H1 (cell line): ENCODE data around the gene SPDYE1. TPM values are rescaled to one million over a fixed set of nuclear protein-coding genes. Genes with fewer than 3 reads are reported as not detected.
"Not testable (repeated sequence)": the region's sequence is repeated elsewhere in the genome, so short reads cannot be mapped to it uniquely, and the experiment has no call there.

ENCODE experiments used
- CTCF ChIA-PET: fragments of 300-600 bp; sonication (Branson Sonifier 250); formaldehyde crosslinking; loops from one replicate; lab custom pipeline; 2021; ENCODE audit not compliant: partially characterized antibody; lab: Charles Lee
- POLR2A ChIA-PET: fragments of 300-600 bp; sonication (Branson Sonifier 250); formaldehyde crosslinking; loops from one replicate; lab custom pipeline; 2021; ENCODE audit warnings: inconsistent platforms; ENCODE audit not compliant: partially characterized antibody; lab: Charles Lee
- DNase-seq, 2 experiments: peaks; one replicate each; pipeline versions ENCODE4 v3.0.0 to v3.0.0-alpha.2; 2010 to 2022; ENCODE audit warnings: low spot score in 2 of 2, low read depth in 1 of 2, mixed read lengths in 1 of 2
- FAIRE-seq: peaks from 2 replicates; lab custom pipeline; 2011; peaks lifted over from hg19 to GRCh38; lab: Jason Lieb, UNC
- H2AFZ ChIP-seq: 2 replicates; pipeline ENCODE4 v1.8.1; 2012; ENCODE audit warnings: low read length, inconsistent platforms
- H2AK5ac ChIP-seq: 2 replicates; pipeline ENCODE4 v1.6.1; 2013; ENCODE audit warnings: low read depth, low read length
- H2BK120ac ChIP-seq: replicated peaks from 2 replicates; pipeline ENCODE3; 2013; ENCODE audit warnings: low read depth, low read length, inconsistent platforms
- H2BK12ac ChIP-seq: 2 replicates; pipeline ENCODE4 v1.6.1; 2013; ENCODE audit warnings: low read depth, low read length
- H2BK15ac ChIP-seq: 2 replicates; pipeline ENCODE4 v1.6.1; 2013; ENCODE audit warnings: low read length
- H2BK20ac ChIP-seq: 2 replicates; pipeline ENCODE4 v1.6.1; 2013; ENCODE audit warnings: low read length
- H2BK5ac ChIP-seq: 2 replicates; pipeline ENCODE4 v1.6.1; 2013; ENCODE audit warnings: low read depth, low read length
- H3K14ac ChIP-seq: 2 replicates; pipeline ENCODE4 v1.6.1; 2013; ENCODE audit warnings: inconsistent platforms; ENCODE audit not compliant: insufficient read length
- H3K18ac ChIP-seq: 2 replicates; pipeline ENCODE4 v1.6.1; 2013; ENCODE audit warnings: low read length; ENCODE audit errors: extremely low read depth
- H3K23ac ChIP-seq: 2 replicates; pipeline ENCODE4 v1.6.1; 2013; ENCODE audit warnings: inconsistent platforms; ENCODE audit not compliant: insufficient read length
- H3K23me2 ChIP-seq: 2 replicates; pipeline ENCODE4 v1.6.1; 2013; ENCODE audit warnings: low read depth, low read length
- H3K27ac ChIP-seq: 2 replicates; pipeline ENCODE4 v1.6.1; 2011; ENCODE audit warnings: low read depth, low read length, inconsistent platforms
- H3K27me3 ChIP-seq, 4 experiments: replicated peaks in 1 of 4; 1 replicate in 1 of 4; 2 replicates in 3 of 4; pipeline versions ENCODE4 v1.6.1 to v1.8.1; 2011 to 2013; ENCODE audit warnings: low read length in 3 of 4, mild to moderate bottlenecking in 3 of 4, inconsistent platforms in 2 of 4, mixed read lengths in 2 of 4, moderate library complexity in 1 of 4; ENCODE audit not compliant: control insufficient read depth in 3 of 4, insufficient read depth in 3 of 4; ENCODE audit errors: extremely low read depth in 1 of 4
- H3K36me3 ChIP-seq, 4 experiments: 2 replicates each; pipeline versions ENCODE4 v1.6.1 to v1.8.1; 2011 to 2013; ENCODE audit warnings: mild to moderate bottlenecking in 4 of 4, low read length in 3 of 4, moderate library complexity in 2 of 4, control low read depth in 1 of 4, inconsistent platforms in 1 of 4; ENCODE audit not compliant: insufficient read depth in 4 of 4, control insufficient read depth in 2 of 4
- H3K4ac ChIP-seq: replicated peaks from 2 replicates; pipeline ENCODE3; 2013; ENCODE audit warnings: low read length, low read depth, mixed read lengths, inconsistent platforms; ENCODE audit not compliant: insufficient read length
- H3K4me1 ChIP-seq, 4 experiments: replicated peaks in 1 of 4; 1 replicate in 1 of 4; 2 replicates in 3 of 4; pipeline versions ENCODE4 v1.6.1 to v1.8.1; 2011 to 2013; ENCODE audit warnings: low read length in 3 of 4, inconsistent platforms in 2 of 4, mixed read lengths in 1 of 4; ENCODE audit not compliant: insufficient read depth in 4 of 4, control insufficient read depth in 3 of 4
- H3K4me2 ChIP-seq, 2 experiments: 2 replicates each; pipeline versions ENCODE4 v1.6.1 to v1.8.1; 2011 to 2013; ENCODE audit warnings: low read depth in 2 of 2, low read length in 2 of 2, control low read depth in 1 of 2, inconsistent platforms in 1 of 2, mild to moderate bottlenecking in 1 of 2; ENCODE audit not compliant: insufficient read depth in 1 of 2
- H3K4me3 ChIP-seq, 4 experiments: fragments of 200-600, 300-600 bp in 1 of 4; sonication (generic), shearing (Covaris generic), sonication (Bioruptor Twin) in 1 of 4; 2 replicates each; pipeline versions ENCODE4 v1.5.1 to v1.8.1; 2011 to 2016; ENCODE audit warnings: low read length in 4 of 4, low read depth in 3 of 4, control low read depth in 2 of 4, inconsistent platforms in 2 of 4, mild to moderate bottlenecking in 2 of 4, mixed read lengths in 1 of 4, moderate library complexity in 1 of 4; ENCODE audit not compliant: insufficient read depth in 2 of 4; ENCODE audit errors: extremely low read depth in 1 of 4
- H3K56ac ChIP-seq: replicated peaks from 2 replicates; pipeline ENCODE3; 2013; ENCODE audit warnings: low read depth, mild to moderate bottlenecking, mixed read lengths, low read length, inconsistent platforms; ENCODE audit not compliant: insufficient read length
- H3K79me1 ChIP-seq: 2 replicates; pipeline ENCODE4 v1.6.1; 2013; ENCODE audit warnings: low read depth, low read length, control low read depth
- H3K79me2 ChIP-seq, 2 experiments: 2 replicates each; pipeline versions ENCODE4 v1.6.1 to v1.8.1; 2012 to 2013; ENCODE audit warnings: low read length in 2 of 2, mild to moderate bottlenecking in 2 of 2, inconsistent platforms in 1 of 2; ENCODE audit not compliant: insufficient read depth in 2 of 2, control insufficient read depth in 1 of 2
- H3K9ac ChIP-seq, 4 experiments: replicated peaks in 1 of 4; 1 replicate in 1 of 4; 2 replicates in 3 of 4; pipeline versions ENCODE4 v1.6.1 to v1.8.1; 2011 to 2013; ENCODE audit warnings: low read depth in 3 of 4, low read length in 3 of 4, control low read depth in 2 of 4, mild to moderate bottlenecking in 2 of 4, moderate library complexity in 2 of 4, inconsistent platforms in 1 of 4; ENCODE audit errors: extremely low read depth in 1 of 4
- H3K9me3 ChIP-seq, 2 experiments: 2 replicates each; pipeline versions ENCODE4 v1.6.1 to v1.8.1; 2012 to 2013; ENCODE audit warnings: mild to moderate bottlenecking in 2 of 2, moderate library complexity in 2 of 2, control low read depth in 1 of 2, inconsistent platforms in 1 of 2, low read depth in 1 of 2, low read length in 1 of 2, mixed read lengths in 1 of 2; ENCODE audit not compliant: insufficient read depth in 2 of 2
- H4K20me1 ChIP-seq, 2 experiments: replicated peaks in 1 of 2; 2 replicates each; pipeline versions ENCODE3 to v1.8.1; 2011 to 2013; ENCODE audit warnings: inconsistent platforms in 2 of 2, low read length in 2 of 2, mild to moderate bottlenecking in 1 of 2; ENCODE audit not compliant: insufficient read depth in 2 of 2, control insufficient read depth in 1 of 2
- H4K5ac ChIP-seq: 2 replicates; pipeline ENCODE4 v1.6.1; 2013; ENCODE audit warnings: low read length, low read depth, mixed read lengths, inconsistent platforms; ENCODE audit not compliant: insufficient read length
- H4K8ac ChIP-seq: 2 replicates; pipeline ENCODE4 v1.8.0; 2013; ENCODE audit warnings: mild to moderate bottlenecking, moderate library complexity, low read length, inconsistent platforms; ENCODE audit not compliant: insufficient read depth; ENCODE audit errors: extremely low read depth
- H4K91ac ChIP-seq: replicated peaks from 2 replicates; pipeline ENCODE3; 2013; ENCODE audit warnings: low read length, mixed read lengths, inconsistent platforms; ENCODE audit not compliant: insufficient read length
- WGBS, 2 experiments: shearing (Covaris generic) in 1 of 2; methylation state at CpG; one replicate each; pipeline versions ENCODE4 v1.1.6 to v1.1.7; 2013 to 2015; ENCODE audit warnings: low lambda C conversion rate in 2 of 2, mixed read lengths in 2 of 2, inconsistent platforms in 1 of 2, low coverage in 1 of 2, missing lambda C conversion rate in 1 of 2; ENCODE audit not compliant: insufficient replicate concordance in 2 of 2, insufficient coverage in 1 of 2, insufficient read length in 1 of 2; ENCODE audit errors: extremely low coverage in 1 of 2, missing lambda C conversion rate in 1 of 2; 5-methylcytosine and 5-hydroxymethylcytosine counted together
- polyA plus RNA-seq, 7 experiments: library from polyadenylated mRNA; depleted of rRNA in 3 of 7; stranded (reverse) in 5 of 7; unstranded in 2 of 7; fragments of >200 nt in 5 of 7; fragments of 200-250 nt in 2 of 7; gene quantifications; 1 replicate in 5 of 7; 2 replicates in 1 of 7; 4 replicates in 1 of 7; pipeline versions ENCODE4 v1.2.1 to v1.2.3, GENCODE V29; 2011 to 2013; ENCODE audit warnings: missing spikeins in 2 of 7, mixed read lengths in 2 of 7
- total RNA-seq: library from RNA; stranded (reverse); fragmentation: NEBNext Ultra II Directional; extraction: Animal tissue kit (Norgen Biotek cat#: 25700); gene quantifications from 2 replicates; pipeline ENCODE4 v1.2.1, GENCODE V29; 2021

The SPDYE1 gene
- total and polyA plus RNA-seq, 2 of the 8 experiments (the other 6 are each of a cell fraction or from before 2014, with no cell fraction given), result not detected

- H2BK12ac ChIP-seq, H3K4me3 ChIP-seq, DNase-seq, H3K9ac ChIP-seq, H3K4me2 ChIP-seq, H3K14ac ChIP-seq, H3K4me1 ChIP-seq, H3K23me2 ChIP-seq, H3K79me2 ChIP-seq, H2BK120ac ChIP-seq, FAIRE-seq, H3K27me3 ChIP-seq, H2BK15ac ChIP-seq, H3K56ac ChIP-seq, POLR2A ChIA-PET, H3K4ac ChIP-seq, H3K27ac ChIP-seq, H3K79me1 ChIP-seq, H4K5ac ChIP-seq, H3K18ac ChIP-seq, H2AK5ac ChIP-seq, H3K23ac ChIP-seq, H2AFZ ChIP-seq, H4K91ac ChIP-seq, H2BK20ac ChIP-seq, CTCF ChIA-PET, H4K20me1 ChIP-seq, H3K36me3 ChIP-seq, H2BK5ac ChIP-seq, H4K8ac ChIP-seq, H3K9me3 ChIP-seq: not testable (repeated sequence)
- WGBS, 2 experiments, result 83% methylated on average over 2 of the region's 9 CpGs; no CpG with 5 or more reads in 1 of the 2 experiments
These were observed 10.2 kb upstream of the SPDYE1 start for GRCh38 chr7:43987476-43987875.

- H3K23ac ChIP-seq, H3K79me1 ChIP-seq, H4K5ac ChIP-seq, H3K27ac ChIP-seq, H3K56ac ChIP-seq, DNase-seq, H3K4me2 ChIP-seq, H3K18ac ChIP-seq, CTCF ChIA-PET, H3K14ac ChIP-seq, H2BK15ac ChIP-seq, POLR2A ChIA-PET, H3K4me3 ChIP-seq, H4K20me1 ChIP-seq, H2BK120ac ChIP-seq, H2BK20ac ChIP-seq, FAIRE-seq, H3K4me1 ChIP-seq, H3K4ac ChIP-seq, H2BK5ac ChIP-seq, H4K8ac ChIP-seq, H3K79me2 ChIP-seq, H3K27me3 ChIP-seq, H3K23me2 ChIP-seq, H3K9me3 ChIP-seq, H2AK5ac ChIP-seq, H4K91ac ChIP-seq, H2AFZ ChIP-seq, H2BK12ac ChIP-seq, H3K9ac ChIP-seq, H3K36me3 ChIP-seq: not testable (repeated sequence)
- 79% methylated on average over 10 of the region's 12 CpGs; no CpG with 5 or more reads in 1 of the 2 experiments for whole genome bisulfite sequencing, 2 experiments
These were observed 7.6 kb upstream of the SPDYE1 start for GRCh38 chr7:43990011-43990585.
